Measurements from ENCODE around the gene CENPVL2.

DNA sequence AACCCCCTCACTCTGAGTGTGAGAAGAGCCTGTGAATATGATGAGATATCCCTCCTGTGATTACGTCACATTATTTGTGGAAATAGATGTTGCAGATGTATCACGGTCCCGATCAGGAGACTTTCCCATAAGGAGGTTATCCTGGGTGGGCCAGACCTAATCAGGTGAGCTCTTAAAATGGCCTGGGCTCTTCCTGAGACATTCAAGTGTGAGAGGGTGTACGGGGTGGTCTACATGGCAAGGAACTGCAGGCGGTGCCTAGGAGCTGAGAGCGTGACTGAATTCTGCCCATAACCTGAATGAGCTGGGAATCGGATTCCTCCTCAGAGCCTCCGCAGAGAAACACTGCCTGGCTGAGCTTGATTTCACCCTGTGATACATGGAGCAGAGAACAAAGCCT lies 14.8 kb upstream of the CENPVL2 start:
- TF ChIP-seq CTCF (IDR thresholded peaks at IDR 0.05) (no peak), MAFK (IDR thresholded peaks at IDR 0.05; ENCODE audit: partially characterized antibody) (no peak), JUNB (IDR thresholded peaks at IDR 0.05) (no peak), POLR2A (IDR thresholded peaks at IDR 0.05; ENCODE audit: low read length) (no peak), CHD4 (IDR thresholded peaks at IDR 0.05; ENCODE audit: borderline replicate concordance) (no peak), ESRRA (IDR thresholded peaks at IDR 0.05; ENCODE audit: borderline replicate concordance, low read length) (no peak), CEBPB (IDR thresholded peaks at IDR 0.05) (no peak), RNF2 (IDR thresholded peaks at IDR 0.05; ENCODE audit: borderline replicate concordance, low read depth) (no peak), PHF8 (IDR thresholded peaks at IDR 0.05; ENCODE audit: borderline replicate concordance, low read depth) (no peak), EP300 (IDR thresholded peaks at IDR 0.05) (no peak), CHD2 (IDR thresholded peaks at IDR 0.05; ENCODE audit: low read length, partially characterized antibody) (no peak)
